DMS114 treated with DMSO at 0.1 percent for 48 hours (cell line): ENCODE data around the gene MAPK14.

Source experiments
- DNase-seq: peaks from one replicate; lab custom pipeline; 2025; ENCODE audit not compliant: unreplicated experiment; lab: John Stamatoyannopoulos, UW

Gene MAPK14

DNA sequence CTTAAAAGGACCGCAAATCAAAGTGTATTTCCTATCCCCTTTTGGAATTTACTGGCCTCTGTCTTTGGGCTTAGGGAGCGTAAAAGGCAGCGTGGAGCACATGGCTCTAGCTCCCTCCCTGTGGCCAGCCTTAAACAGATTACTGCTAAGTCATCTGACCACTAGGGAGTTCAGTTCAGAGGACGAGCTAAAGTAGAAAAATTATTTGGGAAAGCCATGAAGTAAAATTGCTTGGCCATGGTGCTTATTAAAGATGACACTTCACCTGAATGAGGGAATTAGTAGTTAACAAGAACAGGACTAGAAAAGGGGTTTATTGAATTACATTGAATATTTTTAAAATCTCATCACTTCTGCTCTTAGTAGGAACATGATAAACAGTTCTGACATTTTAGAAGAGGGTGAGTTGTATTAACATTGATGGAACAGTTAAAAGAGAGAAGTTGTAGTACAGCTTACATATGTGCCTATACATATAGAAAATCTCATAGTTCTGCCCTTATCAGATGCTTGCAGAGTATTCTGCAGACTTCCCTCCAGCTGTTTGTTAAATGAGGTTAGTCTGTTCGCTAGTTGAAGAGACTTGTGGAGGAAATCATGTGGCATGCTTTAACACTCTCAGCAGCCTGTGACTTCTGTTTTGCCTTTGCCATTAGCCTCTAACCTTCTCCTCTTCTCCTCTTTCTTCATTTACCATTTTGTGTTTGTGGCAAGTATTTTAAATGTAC is 71.5 kb downstream of the MAPK14 start:
- no peak for DNase-seq

GRCh38 chr6:36099869-36100483 is 72.4 kb downstream of the MAPK14 start:
- no peak for DNase-seq

DNA sequence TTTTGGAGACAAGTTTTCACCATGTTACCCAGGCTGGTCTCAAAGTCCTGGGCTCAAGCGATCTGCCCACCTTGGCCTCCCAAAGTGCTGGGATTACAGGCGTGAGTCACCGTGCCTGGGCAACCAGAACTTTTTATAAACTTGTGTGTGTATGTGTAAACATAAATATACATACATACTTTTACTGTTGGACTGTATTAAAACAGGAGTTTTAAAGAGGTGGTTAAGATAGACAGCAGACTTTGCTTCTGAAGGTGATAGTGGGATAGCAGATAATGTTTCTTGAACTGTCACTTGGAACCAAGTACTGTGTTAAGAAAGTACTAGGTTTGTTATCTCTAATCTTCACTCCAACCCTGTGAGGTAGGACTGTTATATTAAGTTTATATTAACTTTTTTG is 74.1 kb downstream of the MAPK14 start:
- no peak for DNase-seq

- no peak for DNase-seq
Measured at GRCh38 chr6:36102853-36103252, 75.2 kb downstream of the MAPK14 start.

DNA sequence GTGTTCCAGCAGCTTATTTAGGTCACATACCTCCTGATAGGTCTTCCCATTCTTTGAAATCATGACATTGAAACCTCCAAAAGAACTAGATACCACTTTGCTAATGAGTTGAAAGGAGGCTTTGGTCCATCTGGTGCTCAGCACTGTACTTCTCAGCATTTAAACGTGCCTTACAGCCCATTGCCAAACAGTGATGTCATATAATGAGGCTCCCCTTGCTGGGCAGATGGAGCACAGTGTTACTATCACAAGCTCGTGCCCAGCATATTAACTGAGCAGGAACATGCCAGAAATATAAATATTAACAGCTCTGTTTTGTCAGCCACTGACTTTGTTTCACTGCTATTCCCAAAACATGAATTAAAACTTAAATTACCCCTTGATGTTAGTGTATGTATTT is 77.2 kb downstream of the MAPK14 start:
- DNase-seq: no peak

GRCh38 chr6:36109092-36109491 is 81.5 kb downstream of the MAPK14 start:
- DNase-seq: no peak

- DNase-seq: no peak
Measured at GRCh38 chr6:36110050-36110449, 82.4 kb downstream of the MAPK14 start.

DNA sequence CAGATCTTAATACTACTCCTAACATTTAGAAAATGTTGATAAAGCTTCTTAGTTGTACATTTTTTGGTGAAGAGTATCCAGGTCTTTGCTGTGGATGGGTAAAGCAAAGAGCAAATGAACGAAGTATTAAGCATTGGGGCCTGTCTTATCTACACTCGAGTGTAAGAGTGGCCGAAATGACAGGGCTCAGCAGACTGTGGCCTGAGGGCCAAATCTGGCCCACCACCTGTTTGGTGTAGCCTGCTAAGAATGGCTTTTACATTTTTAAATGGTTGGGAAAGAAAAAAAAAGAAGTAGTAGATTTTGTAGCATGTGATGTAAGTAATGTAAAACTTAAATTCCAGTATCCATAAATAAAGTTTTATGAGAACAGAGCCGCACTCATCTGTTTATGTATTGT is 83.3 kb downstream of the MAPK14 start:
- DNase-seq: no peak

DNA sequence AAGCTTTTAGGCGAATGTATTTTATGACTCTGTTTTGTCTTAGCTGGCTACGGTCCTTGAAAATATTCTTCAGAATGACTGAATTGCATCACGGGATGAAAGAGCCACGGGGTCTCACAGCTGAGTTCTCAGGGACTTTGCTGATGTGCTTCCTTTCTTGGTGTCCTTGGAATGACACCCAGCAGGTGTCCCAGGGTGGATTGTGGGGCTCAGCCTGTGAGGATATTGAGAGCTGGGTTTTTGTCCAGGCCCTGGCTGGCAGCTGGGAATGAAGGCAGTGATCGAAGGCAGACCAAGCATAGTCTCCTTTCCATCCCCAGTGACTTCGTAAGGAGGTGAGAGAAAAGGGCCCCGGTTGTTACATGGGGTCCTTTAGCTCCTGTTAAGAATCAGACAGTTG is 83.9 kb downstream of the MAPK14 start:
- DNase-seq: no peak

GRCh38 chr6:36113049-36113448 is 85.4 kb downstream of the MAPK14 start:
- DNase-seq: no peak

- no peak for DNase-seq
Measured at GRCh38 chr6:36113703-36114102, 86.1 kb downstream of the MAPK14 start.

DNA sequence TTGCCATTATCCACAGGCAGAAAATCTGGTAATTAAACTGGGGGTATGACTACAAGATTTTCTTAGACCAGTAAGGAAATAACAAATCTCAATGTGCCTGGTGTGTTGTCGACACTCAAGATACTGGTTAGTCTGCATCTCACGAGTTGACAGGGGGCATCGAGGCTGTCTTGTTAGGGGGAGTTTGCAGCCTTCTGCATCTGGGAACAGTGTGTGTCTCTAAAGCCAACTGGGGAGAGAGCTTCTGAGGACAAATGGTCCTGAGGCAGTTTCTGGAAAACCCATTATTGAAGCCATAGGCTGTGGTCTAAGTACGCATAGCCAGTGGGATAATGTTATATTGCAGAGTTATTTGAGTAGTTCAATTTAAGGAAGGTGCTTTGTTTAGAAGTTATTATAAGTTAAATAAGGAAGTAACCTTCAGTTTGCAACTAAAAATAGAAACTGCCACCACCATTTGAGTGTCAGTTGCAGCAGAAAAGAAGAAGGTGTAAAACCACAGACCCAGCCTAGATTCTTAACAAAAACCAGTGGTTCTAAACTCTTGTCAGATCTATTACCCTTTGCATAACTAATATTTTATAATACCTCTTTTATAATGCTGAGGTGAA is 87.3 kb downstream of the MAPK14 start:
- DNase-seq: no peak

DNA sequence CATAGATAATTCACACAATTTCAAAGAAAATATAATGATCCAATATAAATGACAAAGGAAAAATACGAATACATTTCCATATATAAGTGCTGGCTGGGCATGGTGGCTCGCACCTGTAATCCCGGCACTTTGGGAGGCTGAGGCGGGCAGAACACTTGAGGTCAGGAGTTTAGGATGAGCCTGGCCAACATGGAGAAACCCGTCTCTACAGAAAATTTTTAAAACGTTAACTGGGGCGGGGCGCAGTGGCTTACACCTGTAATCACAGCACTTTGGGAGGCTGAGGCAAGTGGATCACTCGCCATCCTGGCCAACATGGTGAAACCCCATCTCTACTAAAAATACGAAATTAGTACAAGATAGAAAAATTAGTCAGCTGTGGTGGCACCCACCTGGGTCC is 87.8 kb downstream of the MAPK14 start:
- DNase-seq: no peak

DNA sequence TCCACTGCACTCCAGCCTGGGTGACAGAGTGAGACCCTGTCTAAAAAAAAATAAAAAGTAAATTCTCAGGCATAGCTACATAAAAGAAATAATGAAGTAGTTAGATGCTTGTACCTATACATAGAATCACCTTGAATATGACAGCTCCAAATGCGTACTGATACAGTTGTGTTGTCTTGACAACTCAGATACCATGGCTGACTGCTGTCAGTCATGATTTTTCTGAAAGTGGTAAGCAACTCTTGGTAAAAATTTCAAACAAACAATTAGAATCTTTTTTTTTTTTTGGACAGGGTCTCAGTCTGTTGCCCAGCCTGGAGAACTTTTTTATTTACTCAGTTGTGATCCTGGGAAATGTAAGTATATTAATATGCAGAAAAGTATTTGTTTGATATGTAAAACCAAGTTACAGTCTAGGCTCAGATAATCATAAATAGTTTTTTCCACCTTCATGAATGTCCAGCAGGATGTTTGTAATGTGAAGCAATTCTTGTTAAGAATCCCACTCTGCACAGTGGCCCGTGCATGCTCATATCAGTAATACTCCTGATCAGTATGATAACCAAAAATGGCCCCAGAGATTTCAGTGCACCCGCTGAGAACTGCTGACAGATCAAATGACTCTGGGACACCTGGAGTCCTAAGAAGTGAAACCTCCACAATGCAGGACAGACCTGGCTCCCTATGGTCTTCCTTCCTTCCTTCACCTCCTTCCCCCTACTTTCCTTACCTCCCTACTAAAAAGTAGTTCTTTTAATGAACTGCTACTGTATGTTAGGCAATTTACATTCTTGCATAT is 88.7 kb downstream of the MAPK14 start:
- DNase-seq: no peak

- no peak for DNase-seq
Measured at GRCh38 chr6:36116943-36117342, 89.3 kb downstream of the MAPK14 start.

GRCh38 chr6:36117658-36118549 is 90.3 kb downstream of the MAPK14 start:
- no peak for DNase-seq

- DNase-seq: no peak
Measured at GRCh38 chr6:36118550-36119107, 91.0 kb downstream of the MAPK14 start.

DNA sequence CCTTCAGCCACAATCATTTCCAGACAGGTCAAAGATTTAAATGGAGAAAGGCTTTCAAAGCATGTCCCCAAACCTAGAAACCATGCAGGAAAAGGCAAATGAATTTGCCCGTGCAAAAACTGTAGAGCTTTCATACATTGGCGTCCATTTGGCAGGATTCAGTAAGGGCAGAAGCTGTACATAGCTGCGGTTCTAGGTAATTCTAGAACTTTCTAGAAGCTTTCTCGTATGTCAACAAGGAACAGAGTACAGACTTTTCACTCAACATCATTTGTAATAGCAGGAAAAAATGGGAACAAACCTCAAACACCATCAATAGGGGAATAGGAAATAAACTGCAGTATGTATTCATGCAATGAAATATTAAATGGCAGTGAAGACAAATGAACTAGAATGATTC is 91.6 kb downstream of the MAPK14 start:
- no peak for DNase-seq

DNA sequence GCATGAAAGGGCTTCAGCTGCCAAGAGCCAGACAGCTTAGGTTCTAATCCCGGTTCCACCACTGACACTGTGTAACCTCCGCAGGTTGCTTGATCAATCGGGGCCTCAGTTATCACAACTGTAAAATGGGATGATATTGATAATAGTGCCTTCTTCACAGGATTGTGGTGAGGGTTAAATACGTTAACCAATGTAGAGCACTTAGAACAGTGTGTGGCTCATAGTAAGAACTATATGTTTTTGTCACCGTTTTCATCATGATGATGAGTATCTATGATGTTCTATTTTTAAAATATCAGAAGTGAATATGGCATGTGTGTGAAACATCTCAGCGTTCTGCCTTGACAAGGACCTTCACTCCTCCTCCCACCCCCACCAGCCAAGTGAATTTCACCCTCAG is 92.4 kb downstream of the MAPK14 start:
- DNase-seq: no peak

DNA sequence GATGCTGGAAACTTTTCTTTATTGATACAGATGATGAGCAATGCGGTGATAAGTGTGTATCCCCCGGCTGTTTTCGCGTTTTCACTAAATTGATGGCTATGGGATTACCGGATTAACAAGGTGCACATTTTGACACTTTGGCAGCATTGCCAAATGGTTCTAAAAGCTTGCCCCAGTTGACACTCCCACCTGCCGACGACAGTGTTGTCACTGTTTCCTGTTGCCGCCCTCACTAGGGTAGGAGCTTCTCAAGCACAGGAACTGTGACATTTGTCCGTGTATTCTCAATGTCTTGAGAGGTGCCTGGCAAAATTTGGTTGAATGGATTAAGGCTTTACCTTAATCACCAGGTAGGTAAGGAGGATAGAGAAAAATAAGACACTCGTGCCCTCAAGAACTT is 92.9 kb downstream of the MAPK14 start:
- no peak for DNase-seq
